Naive B cell (primary cell): ENCODE measurements around the gene ZNF48. TPM values are rescaled to one million over a fixed set of nuclear protein-coding genes. Genes with fewer than 3 reads are reported as not detected.
A peak's percentile ranks its signal among the peaks of the same experiment; 100 is the strongest.

ENCODE experiments used
- ATAC-seq, 2 donors: fragments of 150-1000 bp; cut with Tn5 transposase; 2 replicates each; pipeline ENCODE4 v1.10.0; 2021; ENCODE audit warnings: low read depth in 2 of 2, mild to moderate bottlenecking in 2 of 2, moderate library complexity in 2 of 2
- DNase-seq: peaks from one replicate; pipeline ENCODE4 v3.0.0; 2022
- H3K27ac Mint-ChIP-seq, 6 donors: one replicate each; pipeline ENCODE4 v1.8.0; 2020 to 2022; ENCODE audit warnings: mild to moderate bottlenecking in 6 of 6, mixed read lengths in 6 of 6, moderate library complexity in 5 of 6, inconsistent platforms in 2 of 6
- H3K27me3 Mint-ChIP-seq, 3 donors: one replicate each; pipeline ENCODE4 v1.8.0; 2021 to 2022; ENCODE audit warnings: mixed read lengths in 3 of 3, mild to moderate bottlenecking in 1 of 3
- H3K36me3 Mint-ChIP-seq, 2 donors: one replicate each; pipeline ENCODE4 v1.8.0; 2020 to 2022; ENCODE audit warnings: mixed read lengths in 2 of 2, inconsistent platforms in 1 of 2, mild to moderate bottlenecking in 1 of 2
- H3K4me1 Mint-ChIP-seq, 3 donors: one replicate each; pipeline ENCODE4 v1.8.0; 2020 to 2022; ENCODE audit warnings: mixed read lengths in 3 of 3, inconsistent platforms in 1 of 3, mild to moderate bottlenecking in 1 of 3, moderate library complexity in 1 of 3
- H3K4me3 Mint-ChIP-seq, 8 donors: one replicate each; pipeline ENCODE4 v1.8.0; 2020 to 2022; ENCODE audit warnings: mild to moderate bottlenecking in 8 of 8, mixed read lengths in 8 of 8, moderate library complexity in 8 of 8, inconsistent platforms in 2 of 8
- H3K9me3 Mint-ChIP-seq, 7 donors: one replicate each; pipeline ENCODE4 v1.8.0; 2020 to 2022; ENCODE audit warnings: mixed read lengths in 7 of 7, mild to moderate bottlenecking in 5 of 7, inconsistent platforms in 2 of 7, moderate library complexity in 1 of 7
- polyA plus RNA-seq, 6 donors: library from polyadenylated mRNA; unstranded; fragments of 300-500 nt; fragmentation: Illumina TruSeq; gene quantifications; one replicate each; pipeline ENCODE4 v1.2.3, GENCODE V29; 2021; ENCODE audit warnings: low read depth in 6 of 6

The ZNF48 gene
- polyA plus RNA-seq, 6 donors from 2014 or later, result 3.4 to 9.9 (median 7.0) TPM

GRCh38 chr16:30429678-30430427, 34.6 kb downstream of the ZNF48 start, which contains the start of gene DCTPP1:
Gene DCTPP1, minus strand, starts transcription at chr16:30430030. Its CDS starts 50 bp downstream, at chr16:30429980.
- no peaks in the 10 kb centered on the region for H3K9me3 Mint-ChIP-seq
- peak; percentile 96 for DNase-seq
- ATAC-seq, result peak; percentile 95 to 97
- H3K4me3 Mint-ChIP-seq, result no peak within 1 kb of the TSS
- H3K36me3 Mint-ChIP-seq, result peaks cover 5 to 8% of the 10 kb centered on the region in 2 donors
- H3K4me1 Mint-ChIP-seq, result peaks cover 9 to 15% (median 9%) of the 10 kb centered on the region in 3 donors
- H3K27me3 Mint-ChIP-seq, result no peaks in the 10 kb centered on the region
- H3K27ac Mint-ChIP-seq, result peak within 1 kb of the TSS in 1 of 6 donors; percentile 14

- ATAC-seq (peak; percentile 5 to 10), DNase-seq (no peak)
- H3K4me1 Mint-ChIP-seq, result peaks cover 9 to 15% (median 11%) of the 10 kb centered on the region in 3 donors
- no peaks in the 10 kb centered on the region for H3K9me3 Mint-ChIP-seq
- no peaks in the 10 kb centered on the region for H3K27me3 Mint-ChIP-seq
- H3K36me3 Mint-ChIP-seq, result peaks cover 5 to 8% of the 10 kb centered on the region in 2 donors
- H3K4me3 Mint-ChIP-seq, result no peak overlapping the region
- H3K27ac Mint-ChIP-seq, result no peak overlapping the region
Observed at GRCh38 chr16:30430428-30430970, 35.3 kb downstream of the ZNF48 start.

- Mint-ChIP-seq H3K9me3 (no peaks in the 10 kb centered on the region), H3K27me3 (no peaks in the 10 kb centered on the region), H3K4me3 (no peak overlapping the region), H3K27ac (no peak overlapping the region), H3K36me3 (no peaks in the 10 kb centered on the region), H3K4me1 (peaks cover under 1 to 20% (median 15%) of the 10 kb centered on the region in 3 donors)
- ATAC-seq (no peak), DNase-seq (no peak)
Observed at GRCh38 chr16:30434852-30435251, 39.6 kb downstream of the ZNF48 start.

- H3K27ac Mint-ChIP-seq, result peak overlapping the region in 1 of 6 donors; percentile 69
- no peak for ATAC-seq
Observed at GRCh38 chr16:30437511-30438046, 42.4 kb downstream of the ZNF48 start.

GRCh38 chr16:30438835-30439234, 43.6 kb downstream of the ZNF48 start:
- ATAC-seq (peak; percentile 53 to 63), DNase-seq (no peak)
- H3K27me3 Mint-ChIP-seq, result no peaks in the 10 kb centered on the region
- peaks cover 13 to 43% (median 34%) of the 10 kb centered on the region in 3 donors for H3K4me1 Mint-ChIP-seq
- H3K4me3 Mint-ChIP-seq, result peak overlapping the region in 4 of 8 donors; percentile 36 to 82 (median 60)
- H3K36me3 Mint-ChIP-seq, result peaks cover 8 to 9% of the 10 kb centered on the region in 2 donors
- no peaks in the 10 kb centered on the region for H3K9me3 Mint-ChIP-seq
- peak overlapping the region in 3 of 6 donors; percentile 13 to 76 (median 27) for H3K27ac Mint-ChIP-seq

More at GRCh38 chr16:30437511-30438046, 42.4 kb downstream of the ZNF48 start:
- Mint-ChIP-seq H3K4me1 (peaks cover 7 to 34% (median 24%) of the 10 kb centered on the region in 3 donors), H3K27me3 (no peaks in the 10 kb centered on the region), H3K4me3 (no peak overlapping the region), H3K9me3 (no peaks in the 10 kb centered on the region), H3K36me3 (no peaks in the 10 kb centered on the region)
- no peak for DNase-seq

- peak overlapping the region in 2 of 6 donors; percentile 24 to 64 for H3K27ac Mint-ChIP-seq
Observed at GRCh38 chr16:30439720-30440348, 44.6 kb downstream of the ZNF48 start.

GRCh38 chr16:30443631-30444030, 48.4 kb downstream of the ZNF48 start:
- peak overlapping the region in 2 of 6 donors; percentile 51 to 78 for H3K27ac Mint-ChIP-seq
- H3K4me3 Mint-ChIP-seq, result peak overlapping the region; percentile 67 to 98 (median 90)
- H3K4me1 Mint-ChIP-seq, result peaks cover 33 to 64% (median 54%) of the 10 kb centered on the region in 3 donors
- DNase-seq (no peak), ATAC-seq (no peak)
- no peaks in the 10 kb centered on the region for H3K9me3 Mint-ChIP-seq
- peaks cover 8 to 12% of the 10 kb centered on the region in 2 donors for H3K36me3 Mint-ChIP-seq
- H3K27me3 Mint-ChIP-seq, result no peaks in the 10 kb centered on the region

More at GRCh38 chr16:30439720-30440348, 44.6 kb downstream of the ZNF48 start:
- no peak for DNase-seq
- Mint-ChIP-seq H3K36me3 (peaks cover 8 to 12% of the 10 kb centered on the region in 2 donors), H3K27me3 (no peaks in the 10 kb centered on the region), H3K4me3 (peak overlapping the region in 5 of 8 donors; percentile 27 to 82 (median 45)), H3K9me3 (no peaks in the 10 kb centered on the region), H3K4me1 (peaks cover 19 to 53% (median 36%) of the 10 kb centered on the region in 3 donors)
- ATAC-seq, result peak; percentile 80 to 84

GRCh38 chr16:30444231-30445148, 49.3 kb downstream of the ZNF48 start:
- H3K4me3 Mint-ChIP-seq, result peak overlapping the region; percentile 86 to 98 (median 95)
- no peaks in the 10 kb centered on the region for H3K27me3 Mint-ChIP-seq
- no peaks in the 10 kb centered on the region for H3K9me3 Mint-ChIP-seq
- DNase-seq, result no peak
- ATAC-seq, result no peak
- H3K4me1 Mint-ChIP-seq, result peaks cover 33 to 60% (median 50%) of the 10 kb centered on the region in 3 donors
- H3K36me3 Mint-ChIP-seq, result peaks cover 8 to 12% of the 10 kb centered on the region in 2 donors
- H3K27ac Mint-ChIP-seq, result peak overlapping the region in 5 of 6 donors; percentile 15 to 95 (median 81)

GRCh38 chr16:30445149-30445407, 49.9 kb downstream of the ZNF48 start:
- H3K4me3 Mint-ChIP-seq, result peak overlapping the region; percentile 86 to 98 (median 95)
- peaks cover 8 to 12% of the 10 kb centered on the region in 2 donors for H3K36me3 Mint-ChIP-seq
- H3K27ac Mint-ChIP-seq, result peak overlapping the region in 3 of 6 donors; percentile 81 to 95 (median 87)
- no peaks in the 10 kb centered on the region for H3K9me3 Mint-ChIP-seq
- peaks cover 29 to 58% (median 44%) of the 10 kb centered on the region in 3 donors for H3K4me1 Mint-ChIP-seq
- ATAC-seq (peak in 1 of 2 donors; percentile 6), DNase-seq (no peak)
- no peaks in the 10 kb centered on the region for H3K27me3 Mint-ChIP-seq

- Mint-ChIP-seq H3K27ac (peak within 1 kb of the TSS; percentile 95 to 98 (median 97)), H3K9me3 (no peaks in the 10 kb centered on the region), H3K4me1 (peaks cover 32 to 58% (median 44%) of the 10 kb centered on the region in 3 donors), H3K27me3 (no peaks in the 10 kb centered on the region), H3K4me3 (peak within 1 kb of the TSS; percentile 88 to 98 (median 97)), H3K36me3 (peaks cover 8 to 12% of the 10 kb centered on the region in 2 donors)
- DNase-seq, result peak; percentile 90
- peak; percentile 94 to 95 for ATAC-seq
Observed at GRCh38 chr16:30445408-30446202, 50.4 kb downstream of the ZNF48 start, which contains the start of gene SEPHS2. Gene SEPHS2, minus strand, starts transcription at chr16:30445874. Its CDS starts 147 bp downstream, at chr16:30445727.

- no peak for DNase-seq
- Mint-ChIP-seq H3K4me1 (peaks cover 36 to 59% (median 48%) of the 10 kb centered on the region in 3 donors), H3K27ac (peak overlapping the region; percentile 95 to 98 (median 97)), H3K9me3 (no peaks in the 10 kb centered on the region), H3K4me3 (peak overlapping the region; percentile 88 to 98 (median 97)), H3K36me3 (peaks cover 8 to 12% of the 10 kb centered on the region in 2 donors), H3K27me3 (no peaks in the 10 kb centered on the region)
- ATAC-seq, result no peak
Observed at GRCh38 chr16:30446203-30446595, 51.0 kb downstream of the ZNF48 start.
